NCI-H1436 (cell line): ENCODE data around the gene KCNIP1.

Experiments used
- DNase-seq: peaks from one replicate; lab custom pipeline; 2025; lab: John Stamatoyannopoulos, UW

Gene KCNIP1

GRCh38 chr5:170508660-170509347, 5.0 kb downstream of the KCNIP1 start:
- no peak for DNase-seq

- DNase-seq, result no peak
Observed at GRCh38 chr5:170509348-170509660, 5.5 kb downstream of the KCNIP1 start.

- DNase-seq, result no peak
Observed at GRCh38 chr5:170510126-170510525, 6.3 kb downstream of the KCNIP1 start.

- DNase-seq, result no peak
Observed at GRCh38 chr5:170510559-170510958, 6.7 kb downstream of the KCNIP1 start.

- DNase-seq, result no peak
Observed at GRCh38 chr5:170511551-170512258, 7.9 kb downstream of the KCNIP1 start.

- DNase-seq, result no peak
Observed at GRCh38 chr5:170513856-170514525, 10.2 kb downstream of the KCNIP1 start.

- no peak for DNase-seq
Observed at GRCh38 chr5:170517411-170517810, 13.6 kb downstream of the KCNIP1 start.

GRCh38 chr5:170518277-170518676, 14.5 kb downstream of the KCNIP1 start:
- DNase-seq, result no peak

GRCh38 chr5:170519549-170519948, 15.7 kb downstream of the KCNIP1 start:
- no peak for DNase-seq

GRCh38 chr5:170520372-170520771, 16.6 kb downstream of the KCNIP1 start:
- no peak for DNase-seq

- no peak for DNase-seq
Observed at GRCh38 chr5:170522211-170523141, 18.7 kb downstream of the KCNIP1 start.

GRCh38 chr5:170523142-170523551, 19.3 kb downstream of the KCNIP1 start:
- no peak for DNase-seq

GRCh38 chr5:170523830-170524229, 20.0 kb downstream of the KCNIP1 start:
- DNase-seq, result no peak

GRCh38 chr5:170524576-170524975, 20.8 kb downstream of the KCNIP1 start:
- no peak for DNase-seq

GRCh38 chr5:170525470-170526211, 21.8 kb downstream of the KCNIP1 start:
- DNase-seq, result no peak

GRCh38 chr5:170527991-170528390, 24.2 kb downstream of the KCNIP1 start:
- no peak for DNase-seq

- no peak for DNase-seq
Observed at GRCh38 chr5:170528976-170529375, 25.2 kb downstream of the KCNIP1 start.

GRCh38 chr5:170532935-170533334, 29.1 kb downstream of the KCNIP1 start:
- DNase-seq, result no peak

- no peak for DNase-seq
Observed at GRCh38 chr5:170533383-170533782, 29.6 kb downstream of the KCNIP1 start.

- no peak for DNase-seq
Observed at GRCh38 chr5:170534177-170534576, 30.4 kb downstream of the KCNIP1 start.

GRCh38 chr5:170534941-170535340, 31.1 kb downstream of the KCNIP1 start:
- DNase-seq, result no peak
